IMR-90 (cell line): ENCODE data around the gene RHBDL3.

Experiments used
- BHLHE40 ChIP-seq: fragments of 150-350 bp; IDR thresholded peaks from 2 replicates; pipeline ENCODE4 v1.6.1; 2016; ENCODE audit warnings: mild to moderate bottlenecking, low read depth, low read length
- CEBPB ChIP-seq: IDR thresholded peaks from 2 replicates; pipeline ENCODE4 v1.6.1; 2012; ENCODE audit warnings: low read depth, low read length, improper control_type of control experiment
- CHD1 ChIP-seq: IDR thresholded peaks from 2 replicates; pipeline ENCODE4 v1.6.1; 2012; ENCODE audit warnings: low read depth, low read length, improper control_type of control experiment
- FOS ChIP-seq: fragments of 150-350 bp; IDR thresholded peaks from 2 replicates; pipeline ENCODE4 v1.6.1; 2016; ENCODE audit warnings: low read depth, low read length
- MAZ ChIP-seq: IDR thresholded peaks from 2 replicates; pipeline ENCODE4 v1.6.1; 2012; ENCODE audit warnings: low read depth, mild to moderate bottlenecking, low read length, improper control_type of control experiment, moderate library complexity, borderline replicate concordance
- NFE2L2 ChIP-seq: fragments of 150-350 bp; IDR thresholded peaks from 2 replicates; pipeline ENCODE4 v1.6.1; 2016; ENCODE audit warnings: low read depth, mild to moderate bottlenecking, low read length
- POLR2A ChIP-seq: IDR thresholded peaks from 2 replicates; pipeline ENCODE4 v1.6.1; 2012; ENCODE audit warnings: mild to moderate bottlenecking, low read depth, low read length
- RAD21 ChIP-seq: IDR thresholded peaks from 2 replicates; pipeline ENCODE4 v1.6.1; 2012; ENCODE audit warnings: low read length, improper control_type of control experiment
- RFX5 ChIP-seq: IDR thresholded peaks from 2 replicates; pipeline ENCODE4 v1.8.0; 2012; ENCODE audit warnings: low read depth, mild to moderate bottlenecking, low read length, moderate library complexity
- SMC3 ChIP-seq: fragments of 150-350 bp; IDR thresholded peaks from 2 replicates; pipeline ENCODE4 v1.6.1; 2016; ENCODE audit warnings: low read depth, mild to moderate bottlenecking, antibody characterized with exemption, low read length, moderate library complexity
- TF ChIP-seq, protein P1 (sequence below): conservative IDR thresholded peaks from 2 replicates; pipeline ENCODE4 v1.5.1; 2012; ENCODE audit warnings: mild to moderate bottlenecking, low read depth, low read length, improper control_type of control experiment
- TF ChIP-seq, protein P2 (sequence below): fragments of 150-350 bp; IDR thresholded peaks from 2 replicates; pipeline ENCODE4 v1.6.1; 2016; ENCODE audit warnings: low read depth, mild to moderate bottlenecking, low read length, moderate library complexity, borderline replicate concordance
- TF ChIP-seq, protein P3 (sequence below): fragments of 150-350 bp; IDR thresholded peaks from 2 replicates; pipeline ENCODE4 v1.6.1; 2017; ENCODE audit warnings: mild to moderate bottlenecking, antibody characterized with exemption, low read length, low read depth

DNA sequence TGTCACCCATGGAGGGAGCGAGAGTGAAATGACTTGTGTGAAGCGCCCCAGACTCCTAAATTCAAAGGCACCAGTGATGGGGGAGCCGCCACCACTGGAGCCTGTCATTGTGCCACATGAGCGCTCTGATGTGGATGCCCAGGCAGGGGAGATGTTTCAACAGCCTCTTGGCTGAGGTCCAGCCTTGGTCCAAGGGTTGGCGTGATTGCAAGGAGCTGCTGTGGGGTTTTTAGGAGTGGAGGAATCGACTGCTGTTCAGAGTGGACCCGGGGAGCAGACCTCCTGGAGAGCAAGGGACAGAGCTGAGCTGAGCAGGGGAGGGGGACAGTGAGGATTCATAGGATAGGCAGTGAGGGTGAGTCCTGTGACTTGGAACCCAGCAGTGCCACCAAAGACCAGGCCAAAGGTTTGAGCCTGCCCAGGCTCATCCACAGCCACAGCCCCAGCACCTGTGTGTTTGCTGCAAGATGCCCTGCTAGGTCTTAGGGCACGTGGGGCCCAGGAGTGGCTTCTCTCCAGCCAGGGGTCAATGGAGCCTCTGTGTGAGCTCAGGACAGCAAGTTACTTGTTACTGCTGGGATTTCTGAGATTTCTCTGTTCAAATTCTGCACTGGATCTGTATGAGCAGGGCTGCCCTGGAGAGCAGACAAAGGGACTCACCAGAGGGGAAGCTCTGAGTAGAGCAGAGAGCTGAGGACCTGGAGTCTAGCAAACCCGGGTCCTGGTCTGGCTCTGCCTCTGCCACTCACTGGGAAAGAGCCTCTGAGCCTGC, 20.3 kb downstream of the RHBDL3 start:
- TF ChIP-seq, protein P1, sequence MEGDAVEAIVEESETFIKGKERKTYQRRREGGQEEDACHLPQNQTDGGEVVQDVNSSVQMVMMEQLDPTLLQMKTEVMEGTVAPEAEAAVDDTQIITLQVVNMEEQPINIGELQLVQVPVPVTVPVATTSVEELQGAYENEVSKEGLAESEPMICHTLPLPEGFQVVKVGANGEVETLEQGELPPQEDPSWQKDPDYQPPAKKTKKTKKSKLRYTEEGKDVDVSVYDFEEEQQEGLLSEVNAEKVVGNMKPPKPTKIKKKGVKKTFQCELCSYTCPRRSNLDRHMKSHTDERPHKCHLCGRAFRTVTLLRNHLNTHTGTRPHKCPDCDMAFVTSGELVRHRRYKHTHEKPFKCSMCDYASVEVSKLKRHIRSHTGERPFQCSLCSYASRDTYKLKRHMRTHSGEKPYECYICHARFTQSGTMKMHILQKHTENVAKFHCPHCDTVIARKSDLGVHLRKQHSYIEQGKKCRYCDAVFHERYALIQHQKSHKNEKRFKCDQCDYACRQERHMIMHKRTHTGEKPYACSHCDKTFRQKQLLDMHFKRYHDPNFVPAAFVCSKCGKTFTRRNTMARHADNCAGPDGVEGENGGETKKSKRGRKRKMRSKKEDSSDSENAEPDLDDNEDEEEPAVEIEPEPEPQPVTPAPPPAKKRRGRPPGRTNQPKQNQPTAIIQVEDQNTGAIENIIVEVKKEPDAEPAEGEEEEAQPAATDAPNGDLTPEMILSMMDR: no peak
- no peak for TF ChIP-seq FOS
- no peak for TF ChIP-seq POLR2A
- no peak for TF ChIP-seq MAZ
- TF ChIP-seq CEBPB: no peak
- no peak for TF ChIP-seq RFX5
- no peak for TF ChIP-seq BHLHE40
- no peak for TF ChIP-seq NFE2L2
- TF ChIP-seq, protein P2, sequence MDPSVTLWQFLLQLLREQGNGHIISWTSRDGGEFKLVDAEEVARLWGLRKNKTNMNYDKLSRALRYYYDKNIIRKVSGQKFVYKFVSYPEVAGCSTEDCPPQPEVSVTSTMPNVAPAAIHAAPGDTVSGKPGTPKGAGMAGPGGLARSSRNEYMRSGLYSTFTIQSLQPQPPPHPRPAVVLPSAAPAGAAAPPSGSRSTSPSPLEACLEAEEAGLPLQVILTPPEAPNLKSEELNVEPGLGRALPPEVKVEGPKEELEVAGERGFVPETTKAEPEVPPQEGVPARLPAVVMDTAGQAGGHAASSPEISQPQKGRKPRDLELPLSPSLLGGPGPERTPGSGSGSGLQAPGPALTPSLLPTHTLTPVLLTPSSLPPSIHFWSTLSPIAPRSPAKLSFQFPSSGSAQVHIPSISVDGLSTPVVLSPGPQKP: no peak
- TF ChIP-seq RAD21: no peak
- no peak for TF ChIP-seq SMC3
- TF ChIP-seq CHD1: no peak
- TF ChIP-seq, protein P3, sequence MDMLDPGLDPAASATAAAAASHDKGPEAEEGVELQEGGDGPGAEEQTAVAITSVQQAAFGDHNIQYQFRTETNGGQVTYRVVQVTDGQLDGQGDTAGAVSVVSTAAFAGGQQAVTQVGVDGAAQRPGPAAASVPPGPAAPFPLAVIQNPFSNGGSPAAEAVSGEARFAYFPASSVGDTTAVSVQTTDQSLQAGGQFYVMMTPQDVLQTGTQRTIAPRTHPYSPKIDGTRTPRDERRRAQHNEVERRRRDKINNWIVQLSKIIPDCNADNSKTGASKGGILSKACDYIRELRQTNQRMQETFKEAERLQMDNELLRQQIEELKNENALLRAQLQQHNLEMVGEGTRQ: no peak
